ENCODE results near the gene SUPT5H. TPM values are rescaled to one million over a fixed set of nuclear protein-coding genes. Genes with fewer than 3 reads are reported as not detected.

Gene SUPT5H
- total and polyA plus RNA-seq, 2 of the 13 experiments (the other 11 are each of a cell fraction or from before 2014, with no cell fraction given) = 48.2 to 51.7 TPM

DNA sequence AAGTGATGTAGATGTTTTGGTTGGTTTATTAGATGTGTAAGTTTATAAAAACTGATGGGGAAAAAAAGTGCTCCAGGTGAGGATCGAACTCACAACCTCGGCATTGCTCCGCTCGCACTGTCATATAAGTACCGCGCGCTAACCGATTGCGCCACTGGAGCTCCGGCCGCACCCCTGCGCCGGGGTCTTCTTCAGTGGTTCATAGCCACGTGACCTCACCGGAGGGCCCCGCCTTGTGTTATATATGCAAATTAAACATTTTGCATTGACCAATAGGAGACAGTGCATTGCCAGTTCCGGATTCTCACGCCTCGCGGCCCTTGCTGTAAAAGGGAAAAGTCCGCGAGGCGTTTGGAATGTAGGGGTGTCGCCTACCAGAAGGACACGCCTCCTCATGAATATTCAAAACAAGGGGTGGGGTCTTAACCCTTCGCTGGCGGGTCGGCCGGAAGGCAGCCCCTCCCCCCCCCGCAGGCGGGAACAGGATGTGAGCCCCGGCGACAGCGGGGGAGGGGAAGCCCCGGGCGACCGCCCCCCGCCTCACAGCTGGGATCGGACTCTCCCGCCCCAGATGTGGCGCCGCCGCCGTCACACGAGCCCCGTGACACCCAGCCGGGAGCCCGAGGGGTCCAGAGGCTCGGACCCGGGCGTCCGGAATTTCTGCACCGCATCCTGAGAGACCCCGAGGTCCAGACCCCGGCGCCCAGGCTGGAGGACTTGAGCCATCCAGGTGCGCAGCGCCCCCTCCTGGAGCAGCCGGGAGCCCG, 33.1 kb upstream of the SUPT5H start, which contains the start of gene PLEKHG2 (continued):
- TF ChIP-seq REXO4 (CRISPR knock-in tag; IDR thresholded peaks at IDR 0.05; ENCODE audit: borderline replicate concordance) (no peak), KLF6 (CRISPR knock-in tag; IDR thresholded peaks at IDR 0.05) (peak; percentile 84; the same call in 1 of the 2 replicates), ASH2L (IDR thresholded peaks at IDR 0.05; ENCODE audit: insufficient read length, low read depth, low read length) (peak; percentile 19), ZNF33A (CRISPR knock-in tag; IDR thresholded peaks at IDR 0.05; ENCODE audit: borderline replicate concordance) (0 out of 2 replicates have a peak, but pooled peaks have one; percentile 26), KDM5A (IDR thresholded peaks at IDR 0.05; ENCODE audit: borderline replicate concordance, low read length) (peak; percentile 63; the same call in 1 of the 2 replicates), ZNF772 (CRISPR knock-in tag; IDR thresholded peaks at IDR 0.05) (no peak), KAT8 (CRISPR knock-in tag; IDR thresholded peaks at IDR 0.05) (peak; percentile 79), ZNF629 (CRISPR knock-in tag; conservative IDR thresholded peaks at IDR 0.05) (peak; percentile 51; the same call in 1 of the 2 replicates), ZSCAN31 (CRISPR knock-in tag; IDR thresholded peaks at IDR 0.05; ENCODE audit: low read depth) (peak; percentile 29; the same call in 1 of the 2 replicates), HOXA5 (CRISPR knock-in tag; IDR thresholded peaks at IDR 0.05) (peak; percentile 74; the same call in 1 of the 2 replicates), LCORL (IDR thresholded peaks at IDR 0.05) (no peak), LCORL (CRISPR knock-in tag; IDR thresholded peaks at IDR 0.05) (peak; percentile 17; the same call in 1 of the 2 replicates)
- TF ChIP-seq, protein P1, sequence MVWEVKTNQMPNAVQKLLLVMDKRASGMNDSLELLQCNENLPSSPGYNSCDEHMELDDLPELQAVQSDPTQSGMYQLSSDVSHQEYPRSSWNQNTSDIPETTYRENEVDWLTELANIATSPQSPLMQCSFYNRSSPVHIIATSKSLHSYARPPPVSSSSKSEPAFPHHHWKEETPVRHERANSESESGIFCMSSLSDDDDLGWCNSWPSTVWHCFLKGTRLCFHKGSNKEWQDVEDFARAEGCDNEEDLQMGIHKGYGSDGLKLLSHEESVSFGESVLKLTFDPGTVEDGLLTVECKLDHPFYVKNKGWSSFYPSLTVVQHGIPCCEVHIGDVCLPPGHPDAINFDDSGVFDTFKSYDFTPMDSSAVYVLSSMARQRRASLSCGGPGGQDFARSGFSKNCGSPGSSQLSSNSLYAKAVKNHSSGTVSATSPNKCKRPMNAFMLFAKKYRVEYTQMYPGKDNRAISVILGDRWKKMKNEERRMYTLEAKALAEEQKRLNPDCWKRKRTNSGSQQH (CRISPR knock-in tag; IDR thresholded peaks at IDR 0.05; ENCODE audit: low read depth) = no peak; the same call in 1 of the 2 replicates
- TF ChIP-seq, protein P2, sequence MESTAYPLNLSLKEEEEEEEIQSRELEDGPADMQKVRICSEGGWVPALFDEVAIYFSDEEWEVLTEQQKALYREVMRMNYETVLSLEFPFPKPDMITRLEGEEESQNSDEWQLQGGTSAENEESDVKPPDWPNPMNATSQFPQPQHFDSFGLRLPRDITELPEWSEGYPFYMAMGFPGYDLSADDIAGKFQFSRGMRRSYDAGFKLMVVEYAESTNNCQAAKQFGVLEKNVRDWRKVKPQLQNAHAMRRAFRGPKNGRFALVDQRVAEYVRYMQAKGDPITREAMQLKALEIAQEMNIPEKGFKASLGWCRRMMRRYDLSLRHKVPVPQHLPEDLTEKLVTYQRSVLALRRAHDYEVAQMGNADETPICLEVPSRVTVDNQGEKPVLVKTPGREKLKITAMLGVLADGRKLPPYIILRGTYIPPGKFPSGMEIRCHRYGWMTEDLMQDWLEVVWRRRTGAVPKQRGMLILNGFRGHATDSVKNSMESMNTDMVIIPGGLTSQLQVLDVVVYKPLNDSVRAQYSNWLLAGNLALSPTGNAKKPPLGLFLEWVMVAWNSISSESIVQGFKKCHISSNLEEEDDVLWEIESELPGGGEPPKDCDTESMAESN (CRISPR knock-in tag; conservative IDR thresholded peaks at IDR 0.05) = 0 out of 2 replicates have a peak, but pooled peaks have one; percentile 24
- TF ChIP-seq, protein P3, sequence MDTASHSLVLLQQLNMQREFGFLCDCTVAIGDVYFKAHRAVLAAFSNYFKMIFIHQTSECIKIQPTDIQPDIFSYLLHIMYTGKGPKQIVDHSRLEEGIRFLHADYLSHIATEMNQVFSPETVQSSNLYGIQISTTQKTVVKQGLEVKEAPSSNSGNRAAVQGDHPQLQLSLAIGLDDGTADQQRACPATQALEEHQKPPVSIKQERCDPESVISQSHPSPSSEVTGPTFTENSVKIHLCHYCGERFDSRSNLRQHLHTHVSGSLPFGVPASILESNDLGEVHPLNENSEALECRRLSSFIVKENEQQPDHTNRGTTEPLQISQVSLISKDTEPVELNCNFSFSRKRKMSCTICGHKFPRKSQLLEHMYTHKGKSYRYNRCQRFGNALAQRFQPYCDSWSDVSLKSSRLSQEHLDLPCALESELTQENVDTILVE (CRISPR knock-in tag; IDR thresholded peaks at IDR 0.05) = peak; percentile 51; the same call in 1 of the 2 replicates
- TF ChIP-seq, protein P4, sequence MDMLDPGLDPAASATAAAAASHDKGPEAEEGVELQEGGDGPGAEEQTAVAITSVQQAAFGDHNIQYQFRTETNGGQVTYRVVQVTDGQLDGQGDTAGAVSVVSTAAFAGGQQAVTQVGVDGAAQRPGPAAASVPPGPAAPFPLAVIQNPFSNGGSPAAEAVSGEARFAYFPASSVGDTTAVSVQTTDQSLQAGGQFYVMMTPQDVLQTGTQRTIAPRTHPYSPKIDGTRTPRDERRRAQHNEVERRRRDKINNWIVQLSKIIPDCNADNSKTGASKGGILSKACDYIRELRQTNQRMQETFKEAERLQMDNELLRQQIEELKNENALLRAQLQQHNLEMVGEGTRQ (IDR thresholded peaks at IDR 0.05; ENCODE audit: low read depth, low read length) = peak; percentile 56; the same call in 1 of the 2 replicates
- TF ChIP-seq, protein P4 (CRISPR knock-in tag; IDR thresholded peaks at IDR 0.05; ENCODE audit: borderline replicate concordance) = peak; percentile 92
- TF ChIP-seq, protein P5, sequence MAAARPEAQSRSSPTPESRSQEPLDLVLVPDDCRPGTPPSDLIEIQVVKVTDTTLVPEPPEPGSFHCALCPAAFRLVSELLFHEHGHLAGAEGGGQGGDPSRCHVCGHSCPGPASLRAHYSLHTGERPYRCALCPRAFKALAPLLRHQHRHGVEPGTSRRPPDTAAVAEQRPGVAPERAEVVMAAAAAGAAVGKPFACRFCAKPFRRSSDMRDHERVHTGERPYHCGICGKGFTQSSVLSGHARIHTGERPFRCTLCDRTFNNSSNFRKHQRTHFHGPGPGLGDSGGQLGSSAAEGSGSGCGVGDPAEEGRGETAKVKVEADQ (CRISPR knock-in tag; IDR thresholded peaks at IDR 0.05; ENCODE audit: borderline replicate concordance) = peak; percentile 44; the same call in 1 of the 2 replicates
